SK-N-MC (cell line): ENCODE measurements around the gene MAGI2.

Experiments used
- EZH2 ChIP-seq: fragments of 200-600 bp; sonication (generic); IDR thresholded peaks from one replicate; pipeline ENCODE4 v1.6.1; 2017; ENCODE audit warnings: antibody characterized with exemption
- FOXP2 ChIP-seq: optimal IDR thresholded peaks from 2 replicates; pipeline ENCODE3; 2011; ENCODE audit warnings: mild to moderate bottlenecking, moderate library complexity; ENCODE audit not compliant: insufficient read depth; ENCODE audit errors: extremely low read length, control extremely low read depth
- POLR2AphosphoS5 ChIP-seq: IDR thresholded peaks from 2 replicates; pipeline ENCODE4 v1.6.1; 2012; ENCODE audit warnings: mild to moderate bottlenecking, low read depth, low read length, borderline replicate concordance

DNA sequence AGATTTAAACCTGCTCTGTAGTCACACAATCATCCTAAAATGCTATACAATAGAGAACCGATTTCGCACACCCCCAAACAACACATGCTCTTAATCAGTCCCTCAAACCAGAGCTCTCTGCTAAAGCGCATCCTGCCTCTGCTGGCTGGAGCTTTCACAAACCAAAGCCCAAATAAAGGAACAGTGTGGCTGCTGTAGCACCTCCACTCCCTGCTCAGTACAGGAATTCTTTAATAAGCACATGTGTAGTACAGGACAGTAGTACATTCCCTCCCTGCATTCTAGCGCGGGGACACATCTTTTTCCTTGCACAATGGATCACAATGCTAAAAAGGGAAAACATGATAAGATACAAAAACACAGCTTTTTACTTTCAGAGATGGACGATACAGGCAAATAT, 684.6 kb downstream of the MAGI2 start:
- TF ChIP-seq EZH2 (no peak), POLR2AphosphoS5 (no peak), FOXP2 (no peak)
